WTC11 (cell line): ENCODE results near the gene FAM110C. TPM values are rescaled to one million over a fixed set of nuclear protein-coding genes. Genes with fewer than 3 reads are reported as not detected.
"Not testable (repeated sequence)": the region's sequence is repeated elsewhere in the genome, so short reads cannot be mapped to it uniquely, and the experiment has no call there.

ENCODE experiments used
- ATAC-seq: fragments of 200-7000 bp; cut with Tn5 transposase; 2 replicates; pipeline ENCODE4 v1.10.0; 2021; ENCODE audit warnings: mild to moderate bottlenecking, moderate library complexity
- CTCF ChIA-PET: fragments of 300-600 bp; sonication (Branson Sonifier 250); formaldehyde crosslinking; loops from one replicate; lab custom pipeline; 2021; ENCODE audit warnings: antibody characterized with exemption; lab: Charles Lee
- POLR2A ChIA-PET: fragments of 350-600 bp; sonication (Branson Sonifier 250); formaldehyde crosslinking; loops from one replicate; lab custom pipeline; 2021; ENCODE audit warnings: antibody characterized with exemption; lab: Charles Lee
- DNase-seq: peaks from one replicate; pipeline ENCODE4 v3.0.0; 2021; ENCODE audit warnings: low spot score
- H3K27ac Mint-ChIP-seq: 2 replicates; pipeline ENCODE4 v1.8.0; 2021; ENCODE audit warnings: mixed read lengths
- H3K27me3 Mint-ChIP-seq: 2 replicates; pipeline ENCODE4 v1.8.0; 2021; ENCODE audit warnings: low read depth, mild to moderate bottlenecking, moderate library complexity, mixed read lengths
- H3K36me3 Mint-ChIP-seq: 2 replicates; pipeline ENCODE4 v1.8.0; 2021; ENCODE audit warnings: mixed read lengths
- H3K4me1 Mint-ChIP-seq: 2 replicates; pipeline ENCODE4 v1.8.0; 2022; ENCODE audit warnings: mixed read lengths
- H3K4me3 Mint-ChIP-seq: 2 replicates; pipeline ENCODE4 v1.8.0; 2021; ENCODE audit warnings: mild to moderate bottlenecking, moderate library complexity, mixed read lengths
- H3K9me3 Mint-ChIP-seq: 2 replicates; pipeline ENCODE4 v1.8.0; 2021; ENCODE audit warnings: mixed read lengths
- CBFB ChIP-seq: sonication (generic); formaldehyde crosslinking; IDR thresholded peaks from 2 replicates; pipeline ENCODE4 v1.8.1; 2022; ENCODE audit warnings: mild to moderate bottlenecking, low read depth, missing genetic modification reagents
- ERG ChIP-seq: fragments of 250-450 bp; sonication (Bioruptor Pico); IDR thresholded peaks from 2 replicates; pipeline ENCODE4 v1.8.0; 2021; ENCODE audit warnings: mild to moderate bottlenecking
- NFYB ChIP-seq: sonication (generic); formaldehyde crosslinking; conservative IDR thresholded peaks from 2 replicates; pipeline ENCODE4 v1.8.0; 2022; ENCODE audit warnings: low read depth, missing genetic modification reagents
- SOX15 ChIP-seq: fragments of 250-450 bp; sonication (Bioruptor Pico); IDR thresholded peaks from 2 replicates; pipeline ENCODE4 v1.9.0; 2021; ENCODE audit warnings: mild to moderate bottlenecking
- TEAD1 ChIP-seq: sonication (generic); formaldehyde crosslinking; IDR thresholded peaks from 2 replicates; pipeline ENCODE4 v1.8.0; 2022; ENCODE audit warnings: mild to moderate bottlenecking, missing genetic modification reagents
- ZNF416 ChIP-seq: fragments of 250-450 bp; sonication (Bioruptor Pico); IDR thresholded peaks from 2 replicates; pipeline ENCODE4 v1.9.0; 2021; ENCODE audit warnings: mild to moderate bottlenecking, inconsistent platforms
- total RNA-seq: library from RNA; stranded (reverse); gene quantifications from 3 replicates; pipeline ENCODE4 v1.2.3, GENCODE V29; 2021
- TF ChIP-seq, protein P1 (sequence below): fragments of 200-600 bp; IDR thresholded peaks from 2 replicates; pipeline ENCODE4 v1.8.0; 2022; ENCODE audit warnings: antibody characterized with exemption
- TF ChIP-seq, protein P2 (sequence below): sonication (generic); formaldehyde crosslinking; IDR thresholded peaks from 2 replicates; pipeline ENCODE4 v1.8.1; 2023; ENCODE audit warnings: mild to moderate bottlenecking, missing genetic modification reagents
- TF ChIP-seq, protein P3 (sequence below): fragments of 250-450 bp; sonication (Bioruptor Pico); IDR thresholded peaks from 2 replicates; pipeline ENCODE4 v1.9.0; 2021; ENCODE audit warnings: mild to moderate bottlenecking
- TF ChIP-seq, protein P4 (sequence below): sonication (generic); formaldehyde crosslinking; conservative IDR thresholded peaks from 2 replicates; pipeline ENCODE4 v1.8.1; 2023; ENCODE audit warnings: mild to moderate bottlenecking, low read depth, missing genetic modification reagents, moderate library complexity
- TF ChIP-seq, protein P5 (sequence below): fragments of 250-450 bp; sonication (Bioruptor Pico); IDR thresholded peaks from 2 replicates; pipeline ENCODE4 v1.9.0; 2021; ENCODE audit warnings: mild to moderate bottlenecking, borderline replicate concordance

FAM110C gene
- total RNA-seq, 1 experiment from 2014 or later, result 6.1 TPM

DNA sequence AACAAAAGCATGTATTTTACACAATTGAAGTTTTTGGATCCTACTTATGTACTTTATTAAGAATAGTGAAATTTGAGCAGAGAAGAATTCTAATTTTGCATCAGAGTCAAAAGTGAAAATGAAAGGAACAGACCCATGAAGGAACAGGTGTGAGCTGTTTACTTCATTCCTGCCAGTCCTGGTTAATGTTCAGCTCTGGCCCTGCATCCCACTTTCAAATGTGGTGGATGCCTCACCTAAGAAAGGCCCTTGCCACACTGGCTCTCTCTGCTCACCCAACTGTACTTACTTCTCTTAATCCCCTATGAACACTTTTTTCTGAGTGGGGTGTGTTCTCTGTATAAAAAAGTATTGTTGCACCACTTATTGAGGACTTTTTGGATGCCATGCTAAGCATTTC lies 22.2 kb downstream of the FAM110C start (continued):
- TF ChIP-seq, protein P1, sequence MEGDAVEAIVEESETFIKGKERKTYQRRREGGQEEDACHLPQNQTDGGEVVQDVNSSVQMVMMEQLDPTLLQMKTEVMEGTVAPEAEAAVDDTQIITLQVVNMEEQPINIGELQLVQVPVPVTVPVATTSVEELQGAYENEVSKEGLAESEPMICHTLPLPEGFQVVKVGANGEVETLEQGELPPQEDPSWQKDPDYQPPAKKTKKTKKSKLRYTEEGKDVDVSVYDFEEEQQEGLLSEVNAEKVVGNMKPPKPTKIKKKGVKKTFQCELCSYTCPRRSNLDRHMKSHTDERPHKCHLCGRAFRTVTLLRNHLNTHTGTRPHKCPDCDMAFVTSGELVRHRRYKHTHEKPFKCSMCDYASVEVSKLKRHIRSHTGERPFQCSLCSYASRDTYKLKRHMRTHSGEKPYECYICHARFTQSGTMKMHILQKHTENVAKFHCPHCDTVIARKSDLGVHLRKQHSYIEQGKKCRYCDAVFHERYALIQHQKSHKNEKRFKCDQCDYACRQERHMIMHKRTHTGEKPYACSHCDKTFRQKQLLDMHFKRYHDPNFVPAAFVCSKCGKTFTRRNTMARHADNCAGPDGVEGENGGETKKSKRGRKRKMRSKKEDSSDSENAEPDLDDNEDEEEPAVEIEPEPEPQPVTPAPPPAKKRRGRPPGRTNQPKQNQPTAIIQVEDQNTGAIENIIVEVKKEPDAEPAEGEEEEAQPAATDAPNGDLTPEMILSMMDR, result no peak
- TF ChIP-seq, protein P2, sequence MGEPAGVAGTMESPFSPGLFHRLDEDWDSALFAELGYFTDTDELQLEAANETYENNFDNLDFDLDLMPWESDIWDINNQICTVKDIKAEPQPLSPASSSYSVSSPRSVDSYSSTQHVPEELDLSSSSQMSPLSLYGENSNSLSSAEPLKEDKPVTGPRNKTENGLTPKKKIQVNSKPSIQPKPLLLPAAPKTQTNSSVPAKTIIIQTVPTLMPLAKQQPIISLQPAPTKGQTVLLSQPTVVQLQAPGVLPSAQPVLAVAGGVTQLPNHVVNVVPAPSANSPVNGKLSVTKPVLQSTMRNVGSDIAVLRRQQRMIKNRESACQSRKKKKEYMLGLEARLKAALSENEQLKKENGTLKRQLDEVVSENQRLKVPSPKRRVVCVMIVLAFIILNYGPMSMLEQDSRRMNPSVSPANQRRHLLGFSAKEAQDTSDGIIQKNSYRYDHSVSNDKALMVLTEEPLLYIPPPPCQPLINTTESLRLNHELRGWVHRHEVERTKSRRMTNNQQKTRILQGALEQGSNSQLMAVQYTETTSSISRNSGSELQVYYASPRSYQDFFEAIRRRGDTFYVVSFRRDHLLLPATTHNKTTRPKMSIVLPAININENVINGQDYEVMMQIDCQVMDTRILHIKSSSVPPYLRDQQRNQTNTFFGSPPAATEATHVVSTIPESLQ, result no peak
- TF ChIP-seq, protein P3, sequence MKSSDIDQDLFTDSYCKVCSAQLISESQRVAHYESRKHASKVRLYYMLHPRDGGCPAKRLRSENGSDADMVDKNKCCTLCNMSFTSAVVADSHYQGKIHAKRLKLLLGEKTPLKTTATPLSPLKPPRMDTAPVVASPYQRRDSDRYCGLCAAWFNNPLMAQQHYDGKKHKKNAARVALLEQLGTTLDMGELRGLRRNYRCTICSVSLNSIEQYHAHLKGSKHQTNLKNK (CRISPR knock-in tag), result no peak
- no peak for TF ChIP-seq ZNF416 (CRISPR knock-in tag)
- no peak for TF ChIP-seq TEAD1 (CRISPR knock-in tag)

DNA sequence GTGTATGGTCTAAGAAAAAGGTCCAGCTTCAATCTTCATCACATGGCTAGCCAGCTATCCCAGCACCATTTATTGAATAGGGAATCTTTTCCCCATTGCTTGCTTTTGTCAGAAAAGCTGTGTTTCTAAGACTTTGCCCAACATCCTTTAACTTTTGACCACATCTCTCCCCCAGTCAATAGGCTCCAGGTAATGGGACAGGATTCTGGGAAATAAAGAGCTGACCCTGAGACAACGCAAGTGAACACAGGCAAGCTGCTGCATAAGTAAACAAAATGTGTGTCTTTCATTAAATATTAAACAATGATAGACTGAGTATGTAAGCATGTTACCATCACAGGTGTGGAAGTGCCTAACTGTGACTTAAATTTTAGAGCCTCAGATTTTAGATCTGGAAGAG lies 23.0 kb downstream of the FAM110C start:
- H3K4me3 Mint-ChIP-seq, result no peak overlapping the region
- ChIA-PET POLR2A (no interaction called here), CTCF (no interaction called here)
- 0 out of 2 replicates have a peak, but pooled peaks cover 3% of the 10 kb centered on the region for H3K27me3 Mint-ChIP-seq
- no peak for ATAC-seq
- H3K9me3 Mint-ChIP-seq, result peaks cover 7% of the 10 kb centered on the region
- H3K27ac Mint-ChIP-seq, result no peak overlapping the region
- H3K36me3 Mint-ChIP-seq, result 0 out of 2 replicates have a peak, but pooled peaks cover 3% of the 10 kb centered on the region
- peaks cover 6% of the 10 kb centered on the region for H3K4me1 Mint-ChIP-seq
- DNase-seq, result no peak
- TF ChIP-seq CBFB (CRISPR knock-in tag) (no peak), NFYB (CRISPR knock-in tag) (no peak), SOX15 (CRISPR knock-in tag) (no peak), ERG (no peak)

DNA sequence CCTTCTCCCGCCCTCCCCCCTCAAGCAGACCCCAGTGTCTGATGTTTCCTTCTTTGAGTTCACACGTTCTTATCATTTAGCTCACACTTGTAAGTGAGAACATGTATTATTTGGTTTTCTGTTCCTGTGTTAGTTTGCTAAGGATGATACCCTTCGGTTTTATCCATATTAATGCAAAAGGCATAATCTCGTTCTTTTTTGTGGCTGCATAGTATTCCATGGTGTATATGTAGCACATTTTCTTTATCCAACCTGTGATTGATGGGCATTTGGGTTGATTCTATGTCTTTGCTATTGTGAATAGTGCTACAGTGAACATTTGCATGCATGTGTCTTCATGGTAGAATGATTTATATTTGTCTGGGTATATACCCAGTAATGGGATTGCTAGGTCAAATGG lies 24.1 kb downstream of the FAM110C start:
- H3K27me3 Mint-ChIP-seq, H3K9me3 Mint-ChIP-seq, H3K36me3 Mint-ChIP-seq, DNase-seq, H3K4me3 Mint-ChIP-seq, POLR2A ChIA-PET, ATAC-seq, H3K27ac Mint-ChIP-seq: not testable (repeated sequence)
- CTCF ChIA-PET, result interaction anchor here (1.1 kb wide), 1 partner anchor 11 kb away, joined by 4 read pairs; no protein-coding TSS in a partner anchor
- peaks cover 10% of the 10 kb centered on the region for H3K4me1 Mint-ChIP-seq

GRCh38 chr2:20259-20658 lies 26.0 kb downstream of the FAM110C start:
- DNase-seq, ATAC-seq, H3K9me3 Mint-ChIP-seq, H3K27ac Mint-ChIP-seq, H3K4me3 Mint-ChIP-seq, H3K27me3 Mint-ChIP-seq, H3K36me3 Mint-ChIP-seq, POLR2A ChIA-PET: not testable (repeated sequence)
- CTCF ChIA-PET, result interaction anchor here (0.9 to 2.7 kb wide), 4 partner anchors 9 to 270 kb away, joined by 3 to 22 read pairs (median 4); no protein-coding TSS in a partner anchor
- peaks cover 14% of the 10 kb centered on the region for H3K4me1 Mint-ChIP-seq

GRCh38 chr2:19505-19904 lies 26.8 kb downstream of the FAM110C start:
- H3K27ac Mint-ChIP-seq, result no peak overlapping the region
- peaks cover 14% of the 10 kb centered on the region for H3K4me1 Mint-ChIP-seq
- H3K4me3 Mint-ChIP-seq, result no peak overlapping the region
- TF ChIP-seq, protein P4, sequence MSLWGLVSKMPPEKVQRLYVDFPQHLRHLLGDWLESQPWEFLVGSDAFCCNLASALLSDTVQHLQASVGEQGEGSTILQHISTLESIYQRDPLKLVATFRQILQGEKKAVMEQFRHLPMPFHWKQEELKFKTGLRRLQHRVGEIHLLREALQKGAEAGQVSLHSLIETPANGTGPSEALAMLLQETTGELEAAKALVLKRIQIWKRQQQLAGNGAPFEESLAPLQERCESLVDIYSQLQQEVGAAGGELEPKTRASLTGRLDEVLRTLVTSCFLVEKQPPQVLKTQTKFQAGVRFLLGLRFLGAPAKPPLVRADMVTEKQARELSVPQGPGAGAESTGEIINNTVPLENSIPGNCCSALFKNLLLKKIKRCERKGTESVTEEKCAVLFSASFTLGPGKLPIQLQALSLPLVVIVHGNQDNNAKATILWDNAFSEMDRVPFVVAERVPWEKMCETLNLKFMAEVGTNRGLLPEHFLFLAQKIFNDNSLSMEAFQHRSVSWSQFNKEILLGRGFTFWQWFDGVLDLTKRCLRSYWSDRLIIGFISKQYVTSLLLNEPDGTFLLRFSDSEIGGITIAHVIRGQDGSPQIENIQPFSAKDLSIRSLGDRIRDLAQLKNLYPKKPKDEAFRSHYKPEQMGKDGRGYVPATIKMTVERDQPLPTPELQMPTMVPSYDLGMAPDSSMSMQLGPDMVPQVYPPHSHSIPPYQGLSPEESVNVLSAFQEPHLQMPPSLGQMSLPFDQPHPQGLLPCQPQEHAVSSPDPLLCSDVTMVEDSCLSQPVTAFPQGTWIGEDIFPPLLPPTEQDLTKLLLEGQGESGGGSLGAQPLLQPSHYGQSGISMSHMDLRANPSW (CRISPR knock-in tag), result no peak
- TF ChIP-seq CBFB (CRISPR knock-in tag), result no peak
- TF ChIP-seq, protein P5, sequence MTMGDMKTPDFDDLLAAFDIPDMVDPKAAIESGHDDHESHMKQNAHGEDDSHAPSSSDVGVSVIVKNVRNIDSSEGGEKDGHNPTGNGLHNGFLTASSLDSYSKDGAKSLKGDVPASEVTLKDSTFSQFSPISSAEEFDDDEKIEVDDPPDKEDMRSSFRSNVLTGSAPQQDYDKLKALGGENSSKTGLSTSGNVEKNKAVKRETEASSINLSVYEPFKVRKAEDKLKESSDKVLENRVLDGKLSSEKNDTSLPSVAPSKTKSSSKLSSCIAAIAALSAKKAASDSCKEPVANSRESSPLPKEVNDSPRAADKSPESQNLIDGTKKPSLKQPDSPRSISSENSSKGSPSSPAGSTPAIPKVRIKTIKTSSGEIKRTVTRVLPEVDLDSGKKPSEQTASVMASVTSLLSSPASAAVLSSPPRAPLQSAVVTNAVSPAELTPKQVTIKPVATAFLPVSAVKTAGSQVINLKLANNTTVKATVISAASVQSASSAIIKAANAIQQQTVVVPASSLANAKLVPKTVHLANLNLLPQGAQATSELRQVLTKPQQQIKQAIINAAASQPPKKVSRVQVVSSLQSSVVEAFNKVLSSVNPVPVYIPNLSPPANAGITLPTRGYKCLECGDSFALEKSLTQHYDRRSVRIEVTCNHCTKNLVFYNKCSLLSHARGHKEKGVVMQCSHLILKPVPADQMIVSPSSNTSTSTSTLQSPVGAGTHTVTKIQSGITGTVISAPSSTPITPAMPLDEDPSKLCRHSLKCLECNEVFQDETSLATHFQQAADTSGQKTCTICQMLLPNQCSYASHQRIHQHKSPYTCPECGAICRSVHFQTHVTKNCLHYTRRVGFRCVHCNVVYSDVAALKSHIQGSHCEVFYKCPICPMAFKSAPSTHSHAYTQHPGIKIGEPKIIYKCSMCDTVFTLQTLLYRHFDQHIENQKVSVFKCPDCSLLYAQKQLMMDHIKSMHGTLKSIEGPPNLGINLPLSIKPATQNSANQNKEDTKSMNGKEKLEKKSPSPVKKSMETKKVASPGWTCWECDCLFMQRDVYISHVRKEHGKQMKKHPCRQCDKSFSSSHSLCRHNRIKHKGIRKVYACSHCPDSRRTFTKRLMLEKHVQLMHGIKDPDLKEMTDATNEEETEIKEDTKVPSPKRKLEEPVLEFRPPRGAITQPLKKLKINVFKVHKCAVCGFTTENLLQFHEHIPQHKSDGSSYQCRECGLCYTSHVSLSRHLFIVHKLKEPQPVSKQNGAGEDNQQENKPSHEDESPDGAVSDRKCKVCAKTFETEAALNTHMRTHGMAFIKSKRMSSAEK, result no peak
- 0 out of 2 replicates have a peak, but pooled peaks cover 3% of the 10 kb centered on the region for H3K36me3 Mint-ChIP-seq
- DNase-seq (no peak), ATAC-seq (no peak)
- peaks cover 7% of the 10 kb centered on the region for H3K9me3 Mint-ChIP-seq
- H3K27me3 Mint-ChIP-seq, result no peaks in the 10 kb centered on the region
- ChIA-PET CTCF (interaction anchor here (0.7 to 2.7 kb wide), 5 partner anchors 8 to 271 kb away, joined by 3 to 22 read pairs (median 3); no protein-coding TSS in a partner anchor), POLR2A (interaction anchor here (1.1 kb wide), 1 partner anchor 123 kb away, joined by 3 read pairs; no protein-coding TSS in a partner anchor)
